NCI-H69 (cell line): ENCODE data around the gene NGLY1.
A peak's percentile ranks its signal among the peaks of the same experiment; 100 is the strongest.

Source experiments
- DNase-seq: peaks from one replicate; lab custom pipeline; 2025; lab: John Stamatoyannopoulos, UW

Gene NGLY1

GRCh38 chr3:25782938-25783660 lies at the start of gene NGLY1:
Gene NGLY1, minus strand, starts transcription at chr3:25783443. Its CDS starts 53 bp downstream, at chr3:25783390.
- DNase-seq: peak; percentile 86

GRCh38 chr3:25831578-25831977 lies 48.3 kb upstream of the NGLY1 start:
- DNase-seq: peak; percentile 78

- DNase-seq: peak; percentile 92
Measured at GRCh38 chr3:25830373-25831280, 47.4 kb upstream of the NGLY1 start.

- DNase-seq: no peak
Measured at GRCh38 chr3:25826510-25826909, 43.3 kb upstream of the NGLY1 start.

GRCh38 chr3:25823314-25823713 lies 40.1 kb upstream of the NGLY1 start:
- no peak for DNase-seq

GRCh38 chr3:25821746-25822573 lies 38.7 kb upstream of the NGLY1 start:
- no peak for DNase-seq

- DNase-seq: no peak
Measured at GRCh38 chr3:25820816-25821486, 37.7 kb upstream of the NGLY1 start.

GRCh38 chr3:25820366-25820765 lies 37.1 kb upstream of the NGLY1 start:
- peak; percentile 31 for DNase-seq

- no peak for DNase-seq
Measured at GRCh38 chr3:25818335-25818734, 35.1 kb upstream of the NGLY1 start.

- DNase-seq: no peak
Measured at GRCh38 chr3:25817638-25818037, 34.4 kb upstream of the NGLY1 start.

GRCh38 chr3:25817107-25817506 lies 33.9 kb upstream of the NGLY1 start:
- DNase-seq: no peak

GRCh38 chr3:25812644-25813043 lies 29.4 kb upstream of the NGLY1 start:
- no peak for DNase-seq

- no peak for DNase-seq
Measured at GRCh38 chr3:25804676-25805075, 21.4 kb upstream of the NGLY1 start.

GRCh38 chr3:25803833-25804232 lies 20.6 kb upstream of the NGLY1 start:
- no peak for DNase-seq

GRCh38 chr3:25801786-25802185 lies 18.5 kb upstream of the NGLY1 start:
- no peak for DNase-seq

- peak; percentile 94 for DNase-seq
Measured at GRCh38 chr3:25789596-25790556, 6.6 kb upstream of the NGLY1 start, which contains the start of gene OXSM. Gene OXSM, plus strand, starts transcription at chr3:25790090. Its CDS starts 931 bp downstream, at chr3:25791021.

- no peak for DNase-seq
Measured at GRCh38 chr3:25789209-25789595, 6.0 kb upstream of the NGLY1 start.

- DNase-seq: peak; percentile 79
Measured at GRCh38 chr3:25787689-25788088, 4.4 kb upstream of the NGLY1 start.

GRCh38 chr3:25785826-25786225 lies 2.6 kb upstream of the NGLY1 start:
- peak; percentile 75 for DNase-seq

GRCh38 chr3:25784971-25785370 lies 1.7 kb upstream of the NGLY1 start:
- DNase-seq: peak; percentile 35
